AG10803 (cell line): ENCODE measurements around the gene TAS1R2.

Source experiments
- DNase-seq: peaks from one replicate; pipeline ENCODE4 v3.0.0; 2010; ENCODE audit warnings: low read depth
- H3K4me3 ChIP-seq: 2 replicates; pipeline ENCODE4 v1.5.1; 2011; ENCODE audit warnings: mild to moderate bottlenecking, low read length, control low read depth
- TF ChIP-seq, protein P1 (sequence below): conservative IDR thresholded peaks from 2 replicates; pipeline ENCODE4 v1.5.1; 2011; ENCODE audit warnings: mild to moderate bottlenecking, low read length, control low read depth, inconsistent platforms

TAS1R2 gene

GRCh38 chr1:18891426-18891780 lies 31.9 kb upstream of the TAS1R2 start:
- TF ChIP-seq, protein P1, sequence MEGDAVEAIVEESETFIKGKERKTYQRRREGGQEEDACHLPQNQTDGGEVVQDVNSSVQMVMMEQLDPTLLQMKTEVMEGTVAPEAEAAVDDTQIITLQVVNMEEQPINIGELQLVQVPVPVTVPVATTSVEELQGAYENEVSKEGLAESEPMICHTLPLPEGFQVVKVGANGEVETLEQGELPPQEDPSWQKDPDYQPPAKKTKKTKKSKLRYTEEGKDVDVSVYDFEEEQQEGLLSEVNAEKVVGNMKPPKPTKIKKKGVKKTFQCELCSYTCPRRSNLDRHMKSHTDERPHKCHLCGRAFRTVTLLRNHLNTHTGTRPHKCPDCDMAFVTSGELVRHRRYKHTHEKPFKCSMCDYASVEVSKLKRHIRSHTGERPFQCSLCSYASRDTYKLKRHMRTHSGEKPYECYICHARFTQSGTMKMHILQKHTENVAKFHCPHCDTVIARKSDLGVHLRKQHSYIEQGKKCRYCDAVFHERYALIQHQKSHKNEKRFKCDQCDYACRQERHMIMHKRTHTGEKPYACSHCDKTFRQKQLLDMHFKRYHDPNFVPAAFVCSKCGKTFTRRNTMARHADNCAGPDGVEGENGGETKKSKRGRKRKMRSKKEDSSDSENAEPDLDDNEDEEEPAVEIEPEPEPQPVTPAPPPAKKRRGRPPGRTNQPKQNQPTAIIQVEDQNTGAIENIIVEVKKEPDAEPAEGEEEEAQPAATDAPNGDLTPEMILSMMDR: no peak

GRCh38 chr1:18890706-18891425 lies 31.4 kb upstream of the TAS1R2 start:
- peak; percentile 76 for DNase-seq
- TF ChIP-seq, protein P1: no peak
- H3K4me3 ChIP-seq: no peak overlapping the region

More at GRCh38 chr1:18891426-18891780, 31.9 kb upstream of the TAS1R2 start:
- no peak for DNase-seq
- H3K4me3 ChIP-seq: no peak overlapping the region

GRCh38 chr1:18886003-18886335 lies 26.5 kb upstream of the TAS1R2 start:
- no peak overlapping the region for H3K4me3 ChIP-seq
- DNase-seq: peak; percentile 78
- TF ChIP-seq, protein P1: no peak

DNA sequence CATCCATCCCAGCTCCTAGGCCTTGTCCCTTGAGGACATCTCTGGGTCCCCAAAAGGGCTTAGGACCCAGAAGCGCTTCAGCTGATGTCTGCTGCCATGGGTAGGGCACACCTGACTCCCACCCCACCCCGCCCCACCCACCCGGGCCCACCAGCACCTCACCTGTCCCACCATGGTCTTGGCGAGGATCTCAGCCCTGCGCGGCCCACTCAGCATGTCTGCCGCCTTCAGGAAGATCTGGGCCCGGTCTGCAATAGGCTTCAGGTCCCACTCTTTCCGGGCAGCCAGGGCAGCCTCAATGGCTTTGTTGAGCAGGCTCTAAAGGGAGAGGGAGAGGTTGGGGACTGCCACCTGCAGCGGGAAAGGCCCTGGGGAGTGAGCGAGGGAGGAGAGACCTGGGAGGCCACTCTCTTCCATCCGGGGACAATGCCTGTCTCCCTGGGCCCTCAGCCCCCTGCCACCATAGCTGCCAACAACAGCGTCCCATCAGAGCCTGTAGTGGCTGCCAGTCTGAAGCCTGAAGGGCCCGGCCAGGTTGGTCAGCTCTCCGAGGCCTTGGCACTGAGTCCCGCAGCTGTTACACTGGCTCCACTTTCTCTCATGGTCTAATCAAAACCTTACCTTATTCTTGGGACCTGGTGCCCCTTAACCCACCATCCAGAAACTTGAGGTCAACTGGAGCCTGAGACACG lies 26.0 kb upstream of the TAS1R2 start:
- no peak for DNase-seq
- TF ChIP-seq, protein P1: no peak
- H3K4me3 ChIP-seq: no peak overlapping the region

DNA sequence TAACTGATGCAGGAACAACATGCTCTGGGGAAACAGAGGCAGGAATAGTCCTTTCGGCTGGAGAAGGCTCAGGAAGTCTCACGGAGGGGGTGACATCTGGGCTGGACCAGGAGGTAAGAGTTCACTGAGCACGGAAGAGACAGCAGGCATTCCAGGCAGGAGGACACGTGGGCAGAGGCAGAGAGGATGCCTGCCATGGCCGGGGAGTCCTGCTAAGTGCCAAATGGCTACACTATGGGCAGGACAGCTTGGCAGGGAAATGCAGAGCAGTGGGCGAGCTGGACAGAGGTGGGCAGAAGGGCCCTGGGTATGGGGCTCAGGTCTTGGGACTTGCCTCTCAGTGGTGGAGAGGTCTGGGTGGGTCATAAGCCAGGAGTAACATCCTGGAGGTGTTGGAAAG lies 25.3 kb upstream of the TAS1R2 start:
- TF ChIP-seq, protein P1: no peak
- no peak overlapping the region for H3K4me3 ChIP-seq
- DNase-seq: no peak

- no peak for DNase-seq
- H3K4me3 ChIP-seq: no peak overlapping the region
- TF ChIP-seq, protein P1: no peak
These were observed 24.9 kb upstream of the TAS1R2 start for GRCh38 chr1:18884419-18884717.
